Liver (tissue), 9 donors: Measurements from ENCODE around the gene CGN. TPM values are rescaled to one million over a fixed set of nuclear protein-coding genes. Genes with fewer than 3 reads are reported as not detected.

ENCODE experiments used
- DNase-seq: peaks from one replicate; pipeline ENCODE4 v3.0.0-alpha.2; 2017; ENCODE audit warnings: low spot score
- H3K27ac ChIP-seq, 2 donors: one replicate each; pipeline ENCODE4 v1.7.0; 2013; ENCODE audit warnings: inconsistent platforms in 2 of 2, low read length in 2 of 2, control low read depth in 1 of 2, low read depth in 1 of 2, mild to moderate bottlenecking in 1 of 2
- H3K27me3 ChIP-seq, 4 donors: one replicate each; pipeline versions ENCODE4 v1.6.1 to v1.7.0; 2013; ENCODE audit warnings: low read length in 3 of 4, inconsistent platforms in 1 of 4, mild to moderate bottlenecking in 1 of 4, moderate library complexity in 1 of 4; ENCODE audit not compliant: control insufficient read depth in 4 of 4, insufficient read depth in 4 of 4
- H3K36me3 ChIP-seq, 4 donors: one replicate each; pipeline versions ENCODE4 v1.6.1 to v1.7.0; 2013; ENCODE audit warnings: low read length in 3 of 4, mild to moderate bottlenecking in 3 of 4, low read depth in 1 of 4, moderate library complexity in 1 of 4; ENCODE audit not compliant: control insufficient read depth in 4 of 4, insufficient read depth in 3 of 4
- H3K4me1 ChIP-seq, 4 donors: one replicate each; pipeline versions ENCODE4 v1.6.1 to v1.7.0; 2013; ENCODE audit warnings: low read length in 3 of 4, mild to moderate bottlenecking in 3 of 4, moderate library complexity in 1 of 4; ENCODE audit not compliant: control insufficient read depth in 4 of 4, insufficient read depth in 4 of 4
- H3K4me3 ChIP-seq, 3 donors: one replicate each; pipeline versions ENCODE4 v1.6.1 to v1.7.0; 2013; ENCODE audit warnings: low read length in 3 of 3, control low read depth in 1 of 3, low read depth in 1 of 3, mild to moderate bottlenecking in 1 of 3
- H3K9ac ChIP-seq, 2 donors: one replicate each; pipeline ENCODE4 v1.7.0; 2013; ENCODE audit warnings: low read length in 2 of 2, mild to moderate bottlenecking in 2 of 2, moderate library complexity in 2 of 2, control low read depth in 1 of 2, low read depth in 1 of 2
- H3K9me3 ChIP-seq, 4 donors: one replicate each; pipeline versions ENCODE4 v1.6.1 to v1.7.0; 2013; ENCODE audit warnings: low read length in 3 of 4; ENCODE audit not compliant: control insufficient read depth in 4 of 4
- ATF3 ChIP-seq: IDR thresholded peaks from 2 replicates; pipeline ENCODE4 v1.6.1; 2016; ENCODE audit warnings: antibody characterized with exemption
- CTCF ChIP-seq: fragments of 150-350 bp; IDR thresholded peaks from 2 replicates; pipeline ENCODE4 v1.5.1; 2017; ENCODE audit warnings: improper control_type of control experiment, low read depth, low read length; ENCODE audit not compliant: missing input control
- EGR1 ChIP-seq, 2 donors: IDR thresholded peaks; 2 replicates each; pipeline ENCODE4 v1.6.1; 2016 to 2018; ENCODE audit warnings: antibody characterized with exemption in 2 of 2, low read depth in 2 of 2
- FOXA1 ChIP-seq: IDR thresholded peaks from 2 replicates; pipeline ENCODE4 v1.6.1; 2016; ENCODE audit warnings: antibody characterized with exemption
- FOXA2 ChIP-seq: IDR thresholded peaks from 2 replicates; pipeline ENCODE4 v1.6.1; 2016; ENCODE audit warnings: antibody characterized with exemption
- GABPA ChIP-seq, 2 donors: IDR thresholded peaks in 1 of 2; conservative IDR thresholded peaks in 1 of 2; 2 replicates each; pipeline ENCODE4 v1.6.1; 2016; ENCODE audit warnings: antibody characterized with exemption in 2 of 2, mild to moderate bottlenecking in 1 of 2, moderate library complexity in 1 of 2
- HNF4A ChIP-seq, 2 donors: conservative IDR thresholded peaks; 2 replicates each; pipeline ENCODE4 v1.6.1; 2016; ENCODE audit warnings: antibody characterized with exemption in 2 of 2, mild to moderate bottlenecking in 2 of 2
- HNF4G ChIP-seq: IDR thresholded peaks from 2 replicates; pipeline ENCODE4 v1.6.1; 2016; ENCODE audit warnings: antibody characterized with exemption
- JUND ChIP-seq, 2 donors: IDR thresholded peaks; 2 replicates each; pipeline ENCODE4 v1.6.1; 2016; ENCODE audit warnings: antibody characterized with exemption in 2 of 2
- MAX ChIP-seq: IDR thresholded peaks from 2 replicates; pipeline ENCODE4 v1.6.1; 2016; ENCODE audit warnings: antibody characterized with exemption
- NR2F2 ChIP-seq: IDR thresholded peaks from 2 replicates; pipeline ENCODE4 v1.6.1; 2016; ENCODE audit warnings: antibody characterized with exemption
- REST ChIP-seq: IDR thresholded peaks from 2 replicates; pipeline ENCODE4 v1.6.1; 2016; ENCODE audit warnings: antibody characterized with exemption, mild to moderate bottlenecking
- RXRA ChIP-seq, 2 donors: IDR thresholded peaks; 2 replicates each; pipeline ENCODE4 v1.6.1; 2017 to 2018; ENCODE audit warnings: antibody characterized with exemption in 2 of 2, mild to moderate bottlenecking in 1 of 2
- SP1 ChIP-seq: IDR thresholded peaks from 2 replicates; pipeline ENCODE4 v1.6.1; 2018; ENCODE audit warnings: antibody characterized with exemption, mild to moderate bottlenecking
- TAF1 ChIP-seq: conservative IDR thresholded peaks from 2 replicates; pipeline ENCODE4 v1.6.1; 2016; ENCODE audit warnings: antibody characterized with exemption, mild to moderate bottlenecking
- YY1 ChIP-seq: IDR thresholded peaks from 2 replicates; pipeline ENCODE4 v1.6.1; 2016; ENCODE audit warnings: antibody characterized with exemption, mild to moderate bottlenecking
- ZBTB33 ChIP-seq: IDR thresholded peaks from 2 replicates; pipeline ENCODE4 v1.6.1; 2016; ENCODE audit warnings: antibody characterized with exemption
- WGBS: extraction: QIAGEN DNeasy Blood & Tissue Kit; methylation state at CpG from one replicate; pipeline ENCODE4 v1.1.7; 2013; 5-methylcytosine and 5-hydroxymethylcytosine counted together
- polyA plus RNA-seq, 2 donors: library from polyadenylated mRNA; stranded (reverse) in 1 of 2; unstranded in 1 of 2; fragments of 200-250 nt in 1 of 2; fragments of >200 nt in 1 of 2; fragmentation: Nextera tagmentation in 1 of 2; extraction: Ambion mirVana in 1 of 2; gene quantifications; one replicate each; pipeline versions ENCODE4 v1.2.1 to v1.2.3, GENCODE V29; 2013 to 2015
- total RNA-seq, 2 donors: library from RNA; depleted of rRNA; stranded (reverse); fragments of >200 nt; gene quantifications; one replicate each; pipeline ENCODE4 v1.2.3, GENCODE V29; 2014
- donor health status: healthy.
- donor health status: healthy.
- donor health status: healthy.
- donor health status: healthy.
- donor health status: healthy.

The CGN gene
- total and polyA plus RNA-seq, 4 donors: 16.9 to 48.9 (median 19.4) TPM

GRCh38 chr1:151529211-151529702, 18.1 kb downstream of the CGN start:
- no peak overlapping the region for H3K4me3 ChIP-seq
- H3K36me3 ChIP-seq: peaks cover 10 to 64% (median 39%) of the 10 kb centered on the region in 4 donors
- no peaks in the 10 kb centered on the region for H3K4me1 ChIP-seq
- TF ChIP-seq EGR1 (IDR thresholded peaks at IDR 0.05; ENCODE audit: low read depth in 2 of 2) (no peak), JUND (IDR thresholded peaks at IDR 0.05) (no peak), CTCF (no peak)
- DNase-seq: no peak
- no peak overlapping the region for H3K9ac ChIP-seq
- H3K9me3 ChIP-seq: no peaks in the 10 kb centered on the region
- WGBS: 93% methylated on average over 11 of the region's 11 CpGs
- H3K27ac ChIP-seq: no peak overlapping the region
- no peaks in the 10 kb centered on the region for H3K27me3 ChIP-seq

GRCh38 chr1:151529781-151530180, 18.6 kb downstream of the CGN start:
- Histone ChIP-seq H3K9ac (no peak overlapping the region), H3K4me1 (no peaks in the 10 kb centered on the region), H3K4me3 (no peak overlapping the region), H3K27ac (no peak overlapping the region), H3K27me3 (no peaks in the 10 kb centered on the region), H3K9me3 (no peaks in the 10 kb centered on the region), H3K36me3 (peaks cover 10 to 62% (median 38%) of the 10 kb centered on the region in 4 donors)
- 96% methylated on average over 18 of the region's 18 CpGs for WGBS
- TF ChIP-seq TAF1 (no peak), FOXA1 (no peak), ATF3 (no peak), JUND (IDR thresholded peaks at IDR 0.05) (no peak), YY1 (no peak), SP1 (no peak), MAX (no peak), ZBTB33 (no peak), EGR1 (IDR thresholded peaks at IDR 0.05; ENCODE audit: low read depth in 2 of 2) (no peak), HNF4A (conservative IDR thresholded peaks at IDR 0.05) (no peak), FOXA2 (no peak), RXRA (IDR thresholded peaks at IDR 0.05) (no peak), HNF4G (no peak)
- DNase-seq: no peak

- WGBS: 90% methylated on average over 11 of the region's 11 CpGs
- Histone ChIP-seq H3K9ac (no peak overlapping the region), H3K27ac (no peak overlapping the region), H3K9me3 (no peaks in the 10 kb centered on the region), H3K4me3 (no peak overlapping the region), H3K27me3 (no peaks in the 10 kb centered on the region), H3K4me1 (no peaks in the 10 kb centered on the region), H3K36me3 (peaks cover 9 to 61% (median 41%) of the 10 kb centered on the region in 4 donors)
- TF ChIP-seq REST (no peak), EGR1 (IDR thresholded peaks at IDR 0.05; ENCODE audit: low read depth in 2 of 2) (no peak), TAF1 (no peak), NR2F2 (no peak), JUND (IDR thresholded peaks at IDR 0.05) (no peak), FOXA1 (no peak), RXRA (IDR thresholded peaks at IDR 0.05) (no peak), ATF3 (no peak), FOXA2 (no peak), GABPA (IDR thresholded peaks at IDR 0.05 in 1 of 2, conservative IDR thresholded peaks at IDR 0.05 in 1 of 2) (no peak), ZBTB33 (no peak)
- DNase-seq: no peak
Observed at GRCh38 chr1:151530461-151530860, 19.3 kb downstream of the CGN start.
